ENCODE measurements around the gene MOK.

The MOK gene

GRCh38 chr14:102283631-102284129, 21.3 kb downstream of the MOK start:
- DNase-seq (ENCODE audit: low read depth in 2 of 2): no peak

GRCh38 chr14:102282751-102283465, 22.1 kb downstream of the MOK start:
- DNase-seq (ENCODE audit: low read depth in 2 of 2): no peak

- no peak for DNase-seq (ENCODE audit: low read depth in 2 of 2)
Observed at GRCh38 chr14:102280376-102280962, 24.5 kb downstream of the MOK start.

GRCh38 chr14:102279688-102280348, 25.1 kb downstream of the MOK start:
- no peak for DNase-seq (ENCODE audit: low read depth in 2 of 2)

- DNase-seq (ENCODE audit: low read depth in 2 of 2): no peak
Observed at GRCh38 chr14:102279282-102279681, 25.7 kb downstream of the MOK start.

GRCh38 chr14:102278631-102278935, 26.4 kb downstream of the MOK start:
- DNase-seq (ENCODE audit: low read depth in 2 of 2): no peak

GRCh38 chr14:102277874-102278630, 26.9 kb downstream of the MOK start:
- no peak for DNase-seq (ENCODE audit: low read depth in 2 of 2)

- no peak for DNase-seq (ENCODE audit: low read depth in 2 of 2)
Observed at GRCh38 chr14:102275866-102276265, 29.1 kb downstream of the MOK start.

- DNase-seq (ENCODE audit: low read depth in 2 of 2): no peak
Observed at GRCh38 chr14:102272392-102272791, 32.6 kb downstream of the MOK start.

- no peak for DNase-seq (ENCODE audit: low read depth in 2 of 2)
Observed at GRCh38 chr14:102264775-102265174, 40.2 kb downstream of the MOK start.

- DNase-seq (ENCODE audit: low read depth in 2 of 2): no peak
Observed at GRCh38 chr14:102264355-102264754, 40.6 kb downstream of the MOK start.

- DNase-seq (ENCODE audit: low read depth in 2 of 2): no peak
Observed at GRCh38 chr14:102262929-102263462, 42.0 kb downstream of the MOK start.

GRCh38 chr14:102258136-102258535, 46.8 kb downstream of the MOK start:
- no peak for DNase-seq (ENCODE audit: low read depth in 2 of 2)

GRCh38 chr14:102256716-102257115, 48.2 kb downstream of the MOK start:
- DNase-seq (ENCODE audit: low read depth in 2 of 2): no peak

- DNase-seq (ENCODE audit: low read depth in 2 of 2): no peak
Observed at GRCh38 chr14:102255401-102256190, 49.4 kb downstream of the MOK start.

- DNase-seq (ENCODE audit: low read depth in 2 of 2): no peak
Observed at GRCh38 chr14:102252834-102253801, 51.8 kb downstream of the MOK start.

GRCh38 chr14:102251161-102251560, 53.8 kb downstream of the MOK start:
- no peak for DNase-seq (ENCODE audit: low read depth in 2 of 2)

- DNase-seq (ENCODE audit: low read depth in 2 of 2): no peak
Observed at GRCh38 chr14:102250636-102251035, 54.3 kb downstream of the MOK start.

- DNase-seq (ENCODE audit: low read depth in 2 of 2): no peak
Observed at GRCh38 chr14:102249981-102250380, 55.0 kb downstream of the MOK start.

- DNase-seq (ENCODE audit: low read depth in 2 of 2): no peak
Observed at GRCh38 chr14:102249041-102249440, 55.9 kb downstream of the MOK start.

Data from stimulated activated CD8-positive, alpha-beta memory T cell treated with anti-CD3 and anti-CD28 coated beads, Interleukin-15, amount 100 ng/mL, for 4 hours (primary cell).